ENCODE measurements around the gene FGF4. TPM values are rescaled to one million over a fixed set of nuclear protein-coding genes. Genes with fewer than 3 reads are reported as not detected.

FGF4 gene
- polyA plus RNA-seq, 4 donors = 0.01 to 0.03 TPM; not detected in 2

DNA sequence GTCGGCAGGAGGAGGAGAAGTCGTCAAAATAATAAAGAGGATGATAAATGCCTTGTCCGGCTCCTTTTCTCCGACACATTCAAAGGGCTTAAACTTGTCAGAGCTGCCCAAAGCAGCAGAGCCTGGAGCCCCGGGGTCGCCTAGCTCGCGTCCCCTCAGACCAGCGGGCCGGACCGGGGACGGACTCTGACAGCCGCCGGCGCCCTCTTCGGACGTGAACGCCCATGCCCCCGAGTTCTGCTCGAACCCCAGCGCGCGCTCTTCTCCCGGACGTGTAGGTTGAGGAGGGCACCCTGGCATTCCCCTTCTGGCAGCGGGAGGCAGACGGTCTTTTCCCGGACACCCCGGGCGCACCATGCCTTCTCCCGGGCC, 43.1 kb upstream of the FGF4 start:
- Histone ChIP-seq H3K27ac (ENCODE audit: low read depth in 1 of 3, low read length in 2 of 3) (no peak overlapping the region), H3K4me1 (ENCODE audit: control insufficient read depth in 3 of 3, insufficient read depth in 2 of 3, low read depth in 1 of 3, low read length in 2 of 3) (peaks cover 0 to 2% (median 0%) of the 10 kb centered on the region in 3 donors), H3K27me3 (ENCODE audit: control insufficient read depth in 3 of 3, insufficient read depth in 3 of 3, low read length in 3 of 3) (peaks cover 29 to 82% (median 42%) of the 10 kb centered on the region in 3 donors), H3K36me3 (ENCODE audit: control insufficient read depth in 3 of 3, insufficient read depth in 2 of 3, low read depth in 1 of 3, low read length in 3 of 3) (no peaks in the 10 kb centered on the region), H3K9me3 (ENCODE audit: control insufficient read depth in 2 of 2, insufficient read depth in 1 of 2, low read depth in 1 of 2, low read length in 1 of 2) (no peaks in the 10 kb centered on the region), H3K4me3 (ENCODE audit: low read depth in 1 of 3, low read length in 3 of 3) (no peak overlapping the region)
- DNase-seq = no peak
- 1 to 5% (median 3%) methylated on average over 27 to 31 of the region's 31 CpGs for WGBS, 3 donors
- no peak for FAIRE-seq

DNA sequence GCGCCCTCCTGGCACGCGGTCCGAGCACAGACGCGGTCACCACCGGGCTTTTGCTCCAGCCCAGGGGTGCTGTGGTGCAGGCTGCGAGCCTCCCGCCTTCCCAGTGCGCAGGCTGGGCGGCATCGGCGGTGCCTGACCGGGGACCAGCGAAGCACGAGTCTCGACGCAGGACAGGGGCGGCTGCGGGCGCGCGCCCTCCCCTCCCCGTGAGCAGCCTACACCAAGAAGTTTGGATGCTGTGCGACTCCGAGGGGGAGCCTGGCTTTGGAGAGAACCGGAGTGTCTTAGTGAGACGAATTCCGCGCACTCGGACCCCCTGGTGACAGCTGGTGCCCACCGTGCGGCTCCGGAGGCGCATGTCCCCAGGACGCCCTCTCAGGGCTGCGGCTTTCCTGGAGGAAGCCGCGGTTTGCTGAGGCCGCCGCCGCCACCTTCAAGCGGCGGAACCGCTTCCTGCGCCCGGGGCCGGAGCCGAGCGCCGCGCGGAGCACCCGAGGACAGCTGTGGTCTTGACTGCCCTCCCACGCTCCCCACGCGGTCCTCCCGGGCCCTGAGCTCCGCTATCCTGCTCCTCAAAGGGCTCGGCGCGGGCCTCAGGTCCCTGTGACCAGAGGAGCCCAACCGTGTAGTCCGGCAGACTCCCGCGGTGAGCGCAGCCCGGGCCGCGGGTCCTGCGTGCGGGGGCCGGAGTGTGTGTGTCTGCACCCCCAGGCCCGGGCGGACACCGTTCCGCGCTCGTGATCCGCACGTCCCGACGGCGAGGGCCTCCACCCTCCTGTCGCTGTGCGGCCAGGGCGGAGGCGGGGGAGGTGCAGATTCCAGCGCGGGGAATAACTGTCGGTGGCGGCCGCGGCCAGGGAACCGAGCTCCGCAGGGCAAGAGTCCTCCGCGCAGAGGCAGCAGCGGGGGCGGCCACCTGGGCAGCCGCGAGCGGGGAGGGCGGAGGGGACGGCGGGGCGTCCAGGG, 42.4 kb upstream of the FGF4 start:
- no peak for FAIRE-seq
- H3K27me3 ChIP-seq (ENCODE audit: control insufficient read depth in 3 of 3, insufficient read depth in 3 of 3, low read length in 3 of 3) = peaks cover 29 to 77% (median 37%) of the 10 kb centered on the region in 3 donors
- H3K4me3 ChIP-seq (ENCODE audit: low read depth in 1 of 3, low read length in 3 of 3) = no peak overlapping the region

DNA sequence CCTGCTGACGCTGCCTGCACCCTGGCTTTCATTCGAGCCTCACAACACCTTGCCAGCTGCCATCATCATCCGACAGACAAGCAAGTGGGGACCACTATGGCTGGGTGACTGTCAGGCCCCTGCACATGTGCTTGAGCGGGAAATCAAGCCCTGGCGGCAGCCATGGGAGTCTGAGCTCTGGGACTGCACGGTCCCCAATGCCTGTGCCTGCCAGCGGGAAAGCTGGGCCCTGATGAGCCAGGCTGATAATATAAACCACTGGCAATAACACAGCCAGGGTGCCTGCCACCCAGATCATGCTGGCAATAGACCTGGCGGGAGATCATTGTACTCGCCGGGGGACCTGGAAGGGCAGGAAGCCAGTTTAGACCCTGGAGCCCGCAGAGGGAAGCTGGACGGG, 41.5 kb upstream of the FGF4 start:
- Histone ChIP-seq H3K27ac (ENCODE audit: low read depth in 1 of 3, low read length in 2 of 3) (no peak overlapping the region), H3K9me3 (ENCODE audit: control insufficient read depth in 2 of 2, insufficient read depth in 1 of 2, low read depth in 1 of 2, low read length in 1 of 2) (no peaks in the 10 kb centered on the region), H3K4me3 (ENCODE audit: low read depth in 1 of 3, low read length in 3 of 3) (no peak overlapping the region), H3K27me3 (ENCODE audit: control insufficient read depth in 3 of 3, insufficient read depth in 3 of 3, low read length in 3 of 3) (peaks cover 29 to 69% (median 37%) of the 10 kb centered on the region in 3 donors), H3K4me1 (ENCODE audit: control insufficient read depth in 3 of 3, insufficient read depth in 2 of 3, low read depth in 1 of 3, low read length in 2 of 3) (no peaks in the 10 kb centered on the region), H3K36me3 (ENCODE audit: control insufficient read depth in 3 of 3, insufficient read depth in 2 of 3, low read depth in 1 of 3, low read length in 3 of 3) (no peaks in the 10 kb centered on the region)
- FAIRE-seq = no peak
- no peak for DNase-seq
- WGBS, 3 donors = 21 to 26% (median 24%) methylated on average over 12 of the region's 12 CpGs

More for the DNA sequence above, 42.4 kb upstream of the FGF4 start:
- peak in 1 of 2 donors; percentile 68 for DNase-seq
- H3K9me3 ChIP-seq (ENCODE audit: control insufficient read depth in 2 of 2, insufficient read depth in 1 of 2, low read depth in 1 of 2, low read length in 1 of 2) = no peaks in the 10 kb centered on the region
- WGBS, 3 donors = 1 to 2% (median 1%) methylated on average over 86 to 107 of the region's 107 CpGs
- no peak overlapping the region for H3K27ac ChIP-seq (ENCODE audit: low read depth in 1 of 3, low read length in 2 of 3)
- no peaks in the 10 kb centered on the region for H3K36me3 ChIP-seq (ENCODE audit: control insufficient read depth in 3 of 3, insufficient read depth in 2 of 3, low read depth in 1 of 3, low read length in 3 of 3)
- H3K4me1 ChIP-seq (ENCODE audit: control insufficient read depth in 3 of 3, insufficient read depth in 2 of 3, low read depth in 1 of 3, low read length in 2 of 3) = no peaks in the 10 kb centered on the region

DNA sequence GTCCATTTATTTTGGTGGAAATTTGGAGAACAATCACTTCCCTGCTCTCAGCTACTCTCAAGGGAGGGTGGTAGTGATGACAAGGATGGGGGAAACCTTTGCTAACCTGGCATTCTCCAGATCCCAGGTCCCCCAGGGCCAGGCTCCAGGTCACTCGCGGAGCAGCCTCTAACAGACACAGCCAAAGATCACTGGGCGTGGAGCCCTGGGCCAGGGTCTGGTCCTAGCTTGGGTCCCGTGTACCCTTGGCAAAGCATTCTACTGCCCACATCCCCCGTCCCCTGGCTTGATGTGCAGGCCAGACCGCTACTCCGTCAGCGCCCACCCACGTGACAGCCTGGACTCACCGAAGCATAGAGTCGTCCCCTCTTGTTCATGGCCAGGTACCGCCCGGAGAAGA, 40.8 kb upstream of the FGF4 start:
- WGBS, 3 donors = 75 to 82% (median 76%) methylated on average over 13 of the region's 13 CpGs
- H3K36me3 ChIP-seq (ENCODE audit: control insufficient read depth in 3 of 3, insufficient read depth in 2 of 3, low read depth in 1 of 3, low read length in 3 of 3) = no peaks in the 10 kb centered on the region
- H3K4me1 ChIP-seq (ENCODE audit: control insufficient read depth in 3 of 3, insufficient read depth in 2 of 3, low read depth in 1 of 3, low read length in 2 of 3) = no peaks in the 10 kb centered on the region
- no peak for DNase-seq
- no peaks in the 10 kb centered on the region for H3K9me3 ChIP-seq (ENCODE audit: control insufficient read depth in 2 of 2, insufficient read depth in 1 of 2, low read depth in 1 of 2, low read length in 1 of 2)
- H3K27me3 ChIP-seq (ENCODE audit: control insufficient read depth in 3 of 3, insufficient read depth in 3 of 3, low read length in 3 of 3) = peaks cover 29 to 62% (median 37%) of the 10 kb centered on the region in 3 donors
- no peak overlapping the region for H3K4me3 ChIP-seq (ENCODE audit: low read depth in 1 of 3, low read length in 3 of 3)
- FAIRE-seq = no peak
- H3K27ac ChIP-seq (ENCODE audit: low read depth in 1 of 3, low read length in 2 of 3) = no peak overlapping the region

DNA sequence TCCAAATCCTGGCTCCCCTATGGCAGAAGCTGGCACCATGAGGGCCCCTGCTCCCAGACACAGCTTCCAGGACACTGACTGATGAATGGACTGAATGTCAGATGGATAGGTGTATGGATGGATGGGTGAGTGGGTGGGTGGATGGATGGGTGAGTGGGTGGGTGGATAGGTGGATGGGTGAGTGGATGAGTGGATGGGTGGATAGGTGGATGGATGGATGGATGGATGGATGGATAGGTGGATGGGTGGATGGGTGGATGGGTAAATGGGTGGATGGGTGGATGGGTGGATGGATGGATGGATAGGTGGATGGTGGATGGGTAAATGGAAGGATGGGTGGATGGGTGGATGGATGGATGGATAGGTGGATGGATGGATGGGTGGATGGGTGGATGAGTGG, 39.8 kb upstream of the FGF4 start:
- H3K27ac ChIP-seq (ENCODE audit: low read depth in 1 of 3, low read length in 2 of 3) = no peak overlapping the region
- peaks cover 29 to 52% (median 34%) of the 10 kb centered on the region in 3 donors for H3K27me3 ChIP-seq (ENCODE audit: control insufficient read depth in 3 of 3, insufficient read depth in 3 of 3, low read length in 3 of 3)
- DNase-seq (no peak), FAIRE-seq (no peak)
- H3K36me3 ChIP-seq (ENCODE audit: control insufficient read depth in 3 of 3, insufficient read depth in 2 of 3, low read depth in 1 of 3, low read length in 3 of 3) = no peaks in the 10 kb centered on the region
- H3K4me1 ChIP-seq (ENCODE audit: control insufficient read depth in 3 of 3, insufficient read depth in 2 of 3, low read depth in 1 of 3, low read length in 2 of 3) = no peaks in the 10 kb centered on the region
- no peaks in the 10 kb centered on the region for H3K9me3 ChIP-seq (ENCODE audit: control insufficient read depth in 2 of 2, insufficient read depth in 1 of 2, low read depth in 1 of 2, low read length in 1 of 2)
- H3K4me3 ChIP-seq (ENCODE audit: low read depth in 1 of 3, low read length in 3 of 3) = no peak overlapping the region

- H3K36me3 ChIP-seq (ENCODE audit: control insufficient read depth in 3 of 3, insufficient read depth in 2 of 3, low read depth in 1 of 3, low read length in 3 of 3) = no peaks in the 10 kb centered on the region
- H3K27me3 ChIP-seq (ENCODE audit: control insufficient read depth in 3 of 3, insufficient read depth in 3 of 3, low read length in 3 of 3) = peaks cover 29 to 49% (median 30%) of the 10 kb centered on the region in 3 donors
- WGBS, 3 donors = 61 to 74% (median 61%) methylated on average over 7 of the region's 7 CpGs
- DNase-seq (no peak), FAIRE-seq (no peak)
- H3K9me3 ChIP-seq (ENCODE audit: control insufficient read depth in 2 of 2, insufficient read depth in 1 of 2, low read depth in 1 of 2, low read length in 1 of 2) = no peaks in the 10 kb centered on the region
- H3K27ac ChIP-seq (ENCODE audit: low read depth in 1 of 3, low read length in 2 of 3) = no peak overlapping the region
- no peak overlapping the region for H3K4me3 ChIP-seq (ENCODE audit: low read depth in 1 of 3, low read length in 3 of 3)
- no peaks in the 10 kb centered on the region for H3K4me1 ChIP-seq (ENCODE audit: control insufficient read depth in 3 of 3, insufficient read depth in 2 of 3, low read depth in 1 of 3, low read length in 2 of 3)
These were observed 39.3 kb upstream of the FGF4 start for GRCh38 chr11:69814411-69814810.

GRCh38 chr11:69813839-69814238, 38.7 kb upstream of the FGF4 start:
- H3K27me3 ChIP-seq (ENCODE audit: control insufficient read depth in 3 of 3, insufficient read depth in 3 of 3, low read length in 3 of 3) = peaks cover 25 to 51% (median 27%) of the 10 kb centered on the region in 3 donors
- FAIRE-seq (no peak), DNase-seq (no peak)
- no peaks in the 10 kb centered on the region for H3K4me1 ChIP-seq (ENCODE audit: control insufficient read depth in 3 of 3, insufficient read depth in 2 of 3, low read depth in 1 of 3, low read length in 2 of 3)
- H3K36me3 ChIP-seq (ENCODE audit: control insufficient read depth in 3 of 3, insufficient read depth in 2 of 3, low read depth in 1 of 3, low read length in 3 of 3) = no peaks in the 10 kb centered on the region
- no peaks in the 10 kb centered on the region for H3K9me3 ChIP-seq (ENCODE audit: control insufficient read depth in 2 of 2, insufficient read depth in 1 of 2, low read depth in 1 of 2, low read length in 1 of 2)
- H3K27ac ChIP-seq (ENCODE audit: low read depth in 1 of 3, low read length in 2 of 3) = no peak overlapping the region
- WGBS, 3 donors = 81 to 89% (median 83%) methylated on average over 2 of the region's 2 CpGs
- H3K4me3 ChIP-seq (ENCODE audit: low read depth in 1 of 3, low read length in 3 of 3) = no peak overlapping the region

DNA sequence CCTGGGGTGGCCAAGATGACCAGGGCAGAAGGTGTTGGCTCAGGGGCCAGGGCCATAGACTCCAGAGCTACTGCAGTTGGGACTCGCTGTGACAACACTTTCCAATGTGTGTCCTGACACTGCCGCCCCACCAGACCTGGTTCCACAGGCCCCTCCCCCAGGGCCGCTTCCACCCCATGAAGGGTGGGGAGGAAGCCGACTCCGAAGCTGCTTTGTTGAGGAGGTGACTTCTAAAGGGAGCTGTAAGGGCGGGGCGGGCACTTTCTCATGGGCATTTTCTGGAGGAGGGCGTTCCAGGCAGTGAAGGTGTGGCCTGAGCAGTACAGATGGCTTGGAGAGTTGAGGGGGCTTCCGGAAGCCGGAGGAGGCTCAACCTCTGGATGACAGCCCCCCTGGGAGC, 37.8 kb upstream of the FGF4 start:
- H3K9me3 ChIP-seq (ENCODE audit: control insufficient read depth in 2 of 2, insufficient read depth in 1 of 2, low read depth in 1 of 2, low read length in 1 of 2) = no peaks in the 10 kb centered on the region
- no peak for DNase-seq
- WGBS, 3 donors = 56 to 76% (median 65%) methylated on average over 10 of the region's 10 CpGs
- FAIRE-seq = no peak
- H3K4me3 ChIP-seq (ENCODE audit: low read depth in 1 of 3, low read length in 3 of 3) = no peak overlapping the region
- H3K27ac ChIP-seq (ENCODE audit: low read depth in 1 of 3, low read length in 2 of 3) = no peak overlapping the region
- no peaks in the 10 kb centered on the region for H3K36me3 ChIP-seq (ENCODE audit: control insufficient read depth in 3 of 3, insufficient read depth in 2 of 3, low read depth in 1 of 3, low read length in 3 of 3)
- H3K27me3 ChIP-seq (ENCODE audit: control insufficient read depth in 3 of 3, insufficient read depth in 3 of 3, low read length in 3 of 3) = peaks cover 17 to 51% (median 25%) of the 10 kb centered on the region in 3 donors
- no peaks in the 10 kb centered on the region for H3K4me1 ChIP-seq (ENCODE audit: control insufficient read depth in 3 of 3, insufficient read depth in 2 of 3, low read depth in 1 of 3, low read length in 2 of 3)

Data from small intestine (tissue), 7 donors.